Germinal center (tissue), 1 donor: Measurements from ENCODE around the gene PAXX.

Experiments used
- DNase-seq: peaks from one replicate; pipeline ENCODE4 v3.0.0; 2012; ENCODE audit warnings: mixed read lengths, low spot score

The PAXX gene, protein sequence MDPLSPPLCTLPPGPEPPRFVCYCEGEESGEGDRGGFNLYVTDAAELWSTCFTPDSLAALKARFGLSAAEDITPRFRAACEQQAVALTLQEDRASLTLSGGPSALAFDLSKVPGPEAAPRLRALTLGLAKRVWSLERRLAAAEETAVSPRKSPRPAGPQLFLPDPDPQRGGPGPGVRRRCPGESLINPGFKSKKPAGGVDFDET

DNA sequence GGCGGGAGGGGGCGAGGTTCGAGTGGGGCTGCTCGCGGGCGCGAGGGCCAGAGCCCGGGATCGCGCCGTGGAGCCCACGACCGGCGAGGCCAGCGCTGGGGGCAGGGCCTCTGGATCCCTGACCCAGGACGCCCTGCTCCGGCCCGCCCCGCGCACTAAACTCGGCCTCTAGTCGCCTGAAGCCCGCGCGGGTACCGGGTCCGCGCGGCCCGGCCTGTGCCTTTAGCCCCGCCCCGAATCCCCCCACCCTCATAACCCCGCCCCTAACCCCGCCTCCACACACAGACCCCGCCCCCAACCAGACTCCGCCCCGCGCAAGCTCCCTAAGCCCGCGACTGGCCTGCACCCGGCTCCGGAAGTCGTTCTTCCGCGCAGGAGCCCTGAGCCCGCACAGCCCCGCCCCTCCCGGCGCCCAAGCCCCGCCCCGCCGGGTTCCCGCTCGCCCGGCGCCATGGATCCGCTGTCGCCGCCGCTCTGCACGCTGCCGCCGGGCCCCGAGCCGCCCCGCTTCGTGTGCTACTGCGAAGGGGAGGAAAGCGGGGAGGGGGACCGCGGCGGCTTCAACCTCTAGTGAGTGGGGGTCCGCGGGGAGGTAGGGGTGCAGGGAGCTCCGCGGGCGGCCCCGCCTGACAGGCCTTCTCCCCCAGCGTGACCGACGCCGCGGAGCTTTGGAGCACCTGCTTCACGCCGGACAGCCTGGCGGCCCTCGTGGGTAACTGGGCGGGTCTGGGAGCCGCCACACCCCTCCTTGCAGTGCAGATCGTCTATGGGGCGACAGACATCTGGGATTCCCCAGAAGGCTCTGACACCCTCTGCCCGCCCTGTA is at the start of gene PAXX:
TSS of gene PAXX (plus strand) at position 430 of the 826 bp plus-strand sequence. CDS start at position 452, 22 bp downstream.
- DNase-seq, result peak; percentile 98

GRCh38 chr9:136942881-136943230 is 49.4 kb upstream of the PAXX start:
- no peak for DNase-seq

DNA sequence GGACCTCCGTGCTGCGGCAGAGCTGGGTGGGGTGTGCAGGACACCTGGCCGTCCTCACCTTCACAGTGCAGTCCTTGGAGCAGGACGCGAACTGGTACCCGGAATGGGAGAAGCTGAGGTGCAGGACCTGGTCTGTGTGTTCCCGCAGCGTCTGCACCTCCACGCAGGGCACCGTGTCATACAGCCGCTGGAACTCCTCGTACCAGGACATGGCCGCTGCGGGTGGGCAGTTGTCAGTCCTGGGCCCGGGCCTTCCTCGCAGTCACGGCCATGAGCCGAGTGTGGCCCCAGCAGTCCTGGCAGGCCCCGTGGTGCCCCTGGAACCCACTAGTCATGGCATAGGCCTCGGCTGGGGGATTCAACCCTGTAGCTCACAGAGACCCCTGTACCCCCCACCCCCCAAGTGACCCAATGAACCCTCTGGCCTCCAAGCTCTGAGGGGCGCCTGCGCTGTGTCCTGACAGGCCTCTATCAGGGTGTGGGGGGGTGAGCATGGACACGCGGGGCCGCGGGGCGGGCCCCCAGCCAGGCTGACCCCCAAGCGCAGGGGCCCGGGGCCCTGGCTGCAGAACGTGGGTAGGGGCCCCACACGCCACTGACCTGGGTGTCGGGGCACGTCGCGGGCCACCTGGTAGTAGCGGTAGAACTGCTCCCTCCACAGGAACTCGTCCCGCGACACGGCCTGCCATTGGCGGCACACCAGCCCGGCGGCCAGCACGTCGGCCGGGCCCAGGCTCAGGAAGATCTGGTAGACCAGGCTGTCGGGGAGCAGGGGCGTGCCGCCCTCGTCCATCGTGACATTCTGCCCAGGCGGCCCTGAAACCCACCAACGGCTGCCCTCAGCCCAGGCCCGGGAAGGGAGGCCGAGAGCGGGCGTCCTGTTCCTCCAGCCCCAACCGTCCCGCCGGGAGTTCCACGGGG is 48.7 kb upstream of the PAXX start:
- peak; percentile 53 for DNase-seq

- peak; percentile 64 for DNase-seq
Observed at GRCh38 chr9:136944212-136944518, 48.1 kb upstream of the PAXX start.

DNA sequence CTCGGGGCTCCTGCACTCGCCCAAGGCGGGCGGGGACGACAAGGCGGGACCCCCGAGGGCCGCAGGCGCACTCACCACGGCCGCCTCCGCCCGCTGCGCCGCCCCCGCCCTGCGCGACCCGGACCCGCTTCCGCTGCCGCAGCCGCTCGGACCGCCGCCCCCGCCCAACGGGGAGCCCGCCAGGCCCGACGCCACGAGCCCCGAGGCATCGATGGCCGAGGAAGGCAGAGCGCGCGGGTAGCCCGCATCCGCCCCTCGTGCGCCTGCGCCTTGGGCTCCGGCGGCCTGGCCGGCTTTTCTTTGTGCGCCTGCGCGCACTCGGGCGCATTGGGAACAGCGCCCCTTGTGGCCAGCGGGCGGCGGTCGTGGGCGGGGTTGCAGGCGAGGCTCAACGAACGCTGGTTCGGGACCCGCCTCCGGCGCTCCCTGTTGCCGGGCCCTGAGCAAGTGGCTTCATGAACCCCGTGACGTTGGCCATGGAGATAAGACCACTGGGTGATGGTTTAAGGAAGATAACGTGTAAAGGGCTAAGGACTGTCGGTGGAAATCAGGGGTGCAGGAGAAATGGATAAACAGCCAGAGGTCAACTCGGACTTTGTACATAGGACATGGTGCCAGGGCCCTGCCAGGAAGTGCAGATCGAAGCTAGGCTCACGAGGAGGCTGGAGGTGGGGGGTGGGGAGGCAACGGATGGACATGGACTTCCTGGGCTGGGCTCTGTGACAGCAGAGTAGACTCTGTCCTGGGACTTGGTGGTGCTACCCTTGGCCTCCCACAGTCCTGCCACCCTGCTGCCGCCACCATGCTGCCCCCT is 47.5 kb upstream of the PAXX start, which contains the start of the genes C8G and FBXW5:
TSS of gene C8G (plus strand) at position 725 of the 814 bp plus-strand sequence. CDS start at position 803, 78 bp downstream.
TSS of gene FBXW5 (minus strand) at position 220 of the 814 bp plus-strand sequence. CDS start 655 bp downstream, outside the sequence.
- peak; percentile 99 for DNase-seq

- no peak for DNase-seq
Observed at GRCh38 chr9:136945333-136946227, 46.6 kb upstream of the PAXX start.

DNA sequence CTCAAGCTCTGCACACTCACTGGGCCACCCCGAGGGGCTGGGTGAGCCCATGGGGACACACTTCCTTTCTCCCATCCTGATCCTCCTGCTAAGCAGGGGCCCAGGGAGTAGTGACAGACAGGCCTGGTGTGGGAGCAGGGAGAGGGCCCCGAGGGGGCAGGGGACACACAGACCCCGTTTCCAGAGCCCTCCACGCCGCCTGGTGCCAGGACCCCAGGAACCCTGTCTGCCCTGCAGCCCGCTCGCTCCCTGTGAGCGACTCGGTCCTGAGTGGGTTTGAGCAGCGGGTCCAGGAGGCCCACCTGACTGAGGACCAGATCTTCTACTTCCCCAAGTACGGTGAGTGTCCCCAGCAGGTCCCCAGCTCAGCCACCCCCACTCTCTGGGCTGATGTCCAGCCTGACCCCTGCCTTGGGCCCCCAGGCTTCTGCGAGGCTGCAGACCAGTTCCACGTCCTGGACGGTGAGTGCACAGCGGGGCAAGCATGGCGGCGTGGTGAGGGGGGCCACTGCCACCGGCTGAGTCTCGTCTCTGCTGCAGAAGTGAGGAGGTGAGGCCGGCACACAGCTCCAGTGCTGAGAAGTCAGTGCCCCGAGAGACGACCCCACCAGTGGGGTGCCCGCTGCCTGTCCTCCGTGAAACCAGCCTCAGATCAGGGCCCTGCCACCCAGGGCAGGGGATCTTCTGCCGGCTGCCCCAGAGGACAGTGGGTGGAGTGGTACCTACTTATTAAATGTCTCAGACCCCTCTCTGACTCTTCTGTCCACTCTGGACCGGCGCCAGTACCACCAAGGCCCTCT is 45.8 kb upstream of the PAXX start:
- no peak for DNase-seq

GRCh38 chr9:136947028-136947891 is 45.0 kb upstream of the PAXX start:
- no peak for DNase-seq

DNA sequence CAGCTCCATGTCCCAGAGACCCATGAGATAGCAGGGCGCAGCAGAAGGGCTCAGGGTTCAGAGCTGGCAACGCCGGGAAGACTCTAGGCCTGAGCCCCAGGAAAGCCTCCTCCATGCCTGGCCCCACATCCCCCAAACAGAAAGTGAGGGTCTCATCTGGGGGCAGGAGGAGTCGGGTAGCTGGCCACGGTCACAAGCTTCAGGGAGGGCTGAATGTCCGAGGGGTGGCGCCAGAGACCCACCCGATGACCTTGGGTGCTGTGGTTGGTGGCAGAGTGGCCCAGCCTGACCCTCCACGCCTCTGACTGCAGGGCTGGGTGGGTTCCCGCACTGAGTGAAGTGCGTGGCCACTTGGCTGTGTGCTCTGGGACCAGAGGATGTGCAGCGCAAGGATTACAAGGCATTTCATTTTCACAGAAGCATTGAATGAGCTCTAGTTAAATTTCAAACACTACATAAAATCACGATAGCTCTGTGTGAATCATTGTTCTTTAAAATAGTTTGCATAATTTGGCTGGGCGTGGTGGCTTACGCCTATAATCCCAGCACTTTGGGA is 44.2 kb upstream of the PAXX start:
- no peak for DNase-seq

DNA sequence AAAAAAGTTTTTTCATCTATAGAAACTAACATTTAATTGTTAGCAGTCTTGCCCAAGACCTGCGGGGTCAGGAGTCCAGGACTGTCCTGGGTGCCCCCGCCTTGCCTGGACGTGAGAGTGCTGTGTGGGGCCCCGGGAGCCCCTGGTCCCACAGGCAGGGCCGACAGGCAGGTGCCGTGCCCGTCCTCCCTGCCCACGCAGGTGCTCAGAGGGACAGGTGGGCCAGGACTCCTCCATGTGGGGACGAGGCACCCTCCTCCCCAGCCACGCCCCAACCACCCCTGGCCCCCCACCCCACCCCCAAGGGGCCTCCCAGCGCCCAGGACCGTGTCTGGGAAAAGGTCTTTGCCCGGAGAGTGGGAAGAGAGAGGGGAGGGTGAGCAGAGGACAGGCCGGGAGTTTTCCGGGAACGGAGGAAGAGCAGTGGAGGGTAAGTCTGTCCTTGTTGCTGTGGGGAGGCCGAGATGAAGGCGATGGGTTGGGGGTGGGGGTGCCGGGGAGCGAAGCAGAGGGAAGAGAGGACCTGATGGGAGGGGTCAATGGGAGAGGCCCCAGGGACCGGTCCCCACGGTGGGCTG is 42.9 kb upstream of the PAXX start:
- DNase-seq, result no peak

- peak; percentile 100 for DNase-seq
Observed at GRCh38 chr9:136949817-136950655, 42.2 kb upstream of the PAXX start.

DNA sequence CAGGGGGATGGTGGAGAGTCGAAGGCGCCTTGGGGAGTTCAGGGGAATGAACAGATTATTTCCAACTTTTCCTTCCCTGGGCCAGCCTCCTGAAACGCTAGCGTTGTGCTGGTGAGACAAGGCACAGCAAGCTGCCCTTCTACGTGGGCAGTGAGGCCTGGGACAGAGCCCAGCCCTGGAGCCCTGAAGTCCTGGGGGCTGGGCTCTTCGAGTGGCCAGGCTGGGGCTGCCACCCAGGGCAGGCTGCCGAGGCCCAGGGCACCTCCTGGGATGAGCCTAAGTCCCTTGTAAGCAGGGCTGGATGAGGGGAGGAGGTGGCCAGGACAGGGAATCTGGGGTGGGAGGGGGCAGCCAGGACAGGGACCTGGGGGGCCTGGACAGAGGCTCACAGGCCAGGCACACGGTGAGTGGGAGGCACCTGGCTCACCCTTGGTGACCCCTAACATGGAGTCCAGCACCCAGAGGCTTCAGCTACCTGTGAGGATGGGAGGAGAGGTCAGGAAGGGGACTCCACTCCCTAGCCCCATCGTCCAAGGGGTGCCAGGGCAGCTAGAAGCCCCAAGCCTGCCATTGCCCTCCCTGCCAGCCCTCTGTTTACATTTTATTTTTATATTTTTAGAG is 41.5 kb upstream of the PAXX start:
- DNase-seq, result no peak

DNA sequence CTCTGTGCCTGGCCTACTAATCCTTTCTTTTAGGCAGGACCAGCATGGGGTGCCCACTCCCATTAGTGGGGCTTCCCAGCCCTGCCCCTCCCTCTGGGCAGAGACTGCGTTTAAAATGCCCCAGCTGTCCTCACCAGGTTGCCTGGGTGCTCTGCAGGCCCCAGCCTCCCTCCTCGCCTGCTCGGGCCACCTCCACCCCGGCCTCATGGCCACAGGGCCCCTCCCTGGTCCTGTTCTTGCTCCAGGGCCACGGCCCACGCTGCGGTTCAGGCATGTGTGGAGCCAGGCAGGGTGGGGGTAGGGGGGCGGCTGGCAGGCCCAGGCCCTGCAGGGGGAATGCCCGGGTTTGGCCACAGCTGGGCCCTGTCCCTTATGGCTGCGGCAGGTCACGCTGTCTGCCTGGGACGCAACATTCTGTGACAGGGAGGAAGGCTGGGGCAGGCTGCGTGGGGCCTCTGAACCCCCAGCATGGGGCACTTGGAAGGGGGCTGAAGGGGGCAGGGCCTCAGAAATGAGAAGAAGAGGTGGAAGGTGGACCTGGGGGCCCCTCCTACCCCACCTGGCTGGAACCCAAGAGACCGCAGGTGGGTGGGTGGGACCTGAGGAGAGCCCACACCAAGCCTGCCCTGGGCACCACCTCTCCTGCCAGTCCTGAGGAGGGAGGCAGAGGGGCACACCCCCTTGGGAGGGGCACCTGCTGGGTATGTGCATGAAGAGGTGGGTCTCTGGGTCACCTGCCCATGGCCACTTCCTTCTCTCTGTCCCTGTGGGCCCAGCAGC is 40.5 kb upstream of the PAXX start, which contains the start of gene LCN12:
TSS of gene LCN12 (plus strand) at position 733 of the 780 bp plus-strand sequence. CDS start 55 bp downstream, outside the sequence.
- no peak for DNase-seq

GRCh38 chr9:136952321-136952850 is 39.8 kb upstream of the PAXX start:
- DNase-seq, result no peak
